ENCODE measurements around the gene NAT16.

DNA sequence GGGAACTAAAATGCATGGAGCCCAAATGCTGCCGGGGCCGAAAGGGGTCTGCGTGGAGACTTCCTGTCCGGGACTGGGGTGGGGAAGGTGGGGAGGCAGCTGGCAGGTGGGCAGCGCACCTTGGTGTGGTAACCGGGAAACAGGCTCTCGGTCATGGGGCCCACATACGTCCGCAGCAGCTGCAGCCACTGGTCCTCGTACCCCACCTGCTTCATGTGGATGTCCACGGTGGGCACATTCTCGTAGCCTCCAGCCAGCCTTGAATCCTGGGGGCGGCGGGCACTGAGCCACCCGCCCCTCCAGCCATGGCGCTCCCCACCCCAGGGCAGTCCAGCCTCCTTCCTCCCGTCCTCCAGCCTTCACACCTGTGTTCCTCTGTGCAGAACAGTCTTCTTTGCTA lies 27.4 kb upstream of the NAT16 start:
- TF ChIP-seq, protein P1, sequence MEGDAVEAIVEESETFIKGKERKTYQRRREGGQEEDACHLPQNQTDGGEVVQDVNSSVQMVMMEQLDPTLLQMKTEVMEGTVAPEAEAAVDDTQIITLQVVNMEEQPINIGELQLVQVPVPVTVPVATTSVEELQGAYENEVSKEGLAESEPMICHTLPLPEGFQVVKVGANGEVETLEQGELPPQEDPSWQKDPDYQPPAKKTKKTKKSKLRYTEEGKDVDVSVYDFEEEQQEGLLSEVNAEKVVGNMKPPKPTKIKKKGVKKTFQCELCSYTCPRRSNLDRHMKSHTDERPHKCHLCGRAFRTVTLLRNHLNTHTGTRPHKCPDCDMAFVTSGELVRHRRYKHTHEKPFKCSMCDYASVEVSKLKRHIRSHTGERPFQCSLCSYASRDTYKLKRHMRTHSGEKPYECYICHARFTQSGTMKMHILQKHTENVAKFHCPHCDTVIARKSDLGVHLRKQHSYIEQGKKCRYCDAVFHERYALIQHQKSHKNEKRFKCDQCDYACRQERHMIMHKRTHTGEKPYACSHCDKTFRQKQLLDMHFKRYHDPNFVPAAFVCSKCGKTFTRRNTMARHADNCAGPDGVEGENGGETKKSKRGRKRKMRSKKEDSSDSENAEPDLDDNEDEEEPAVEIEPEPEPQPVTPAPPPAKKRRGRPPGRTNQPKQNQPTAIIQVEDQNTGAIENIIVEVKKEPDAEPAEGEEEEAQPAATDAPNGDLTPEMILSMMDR (IDR thresholded peaks at IDR 0.05) = no peak
- no peak for TF ChIP-seq EZH2 (IDR thresholded peaks at IDR 0.05; ENCODE audit: borderline replicate concordance, insufficient read depth, low read depth, low read length, poor library complexity, severe bottlenecking)

All from B cell (primary cell).